Left colon (tissue), 2 donors: Measurements from ENCODE around the gene RAD54L. TPM values are rescaled to one million over a fixed set of nuclear protein-coding genes. Genes with fewer than 3 reads are reported as not detected.
"Not testable (repeated sequence)": the region's sequence is repeated elsewhere in the genome, so short reads cannot be mapped to it uniquely, and the experiment has no call there.

Experiments used
- ATAC-seq: fragments of 200-7000 bp; cut with Tn5 transposase; one replicate; pipeline ENCODE4 v1.9.1; 2020; ENCODE audit warnings: mild to moderate bottlenecking, moderate library complexity
- DNase-seq, 2 donors: peaks; one replicate each; pipeline ENCODE4 v3.0.0-alpha.2; 2020
- intact Hi-C, 2 donors: fragments of 100-400 bp; cut with DNase I in 1 of 2; cut with micrococcal nuclease in 1 of 2; formaldehyde crosslinking; loops; one replicate each; pipeline versions ENCODE4 v1.11.2 to v1.14.0; 2022; cut with DNase I, micrococcal nuclease
- long read RNA-seq: library from polyadenylated mRNA; unstranded; transcript quantifications from one replicate; pipeline ENCODE4 v2.0.0, GENCODE V29; 2021
- total RNA-seq, 2 donors: library from RNA; stranded (reverse); fragmentation: NEBNext Ultra II Directional; extraction: Animal tissue kit (Norgen Biotek cat#: 25700); gene quantifications; one replicate each; pipeline ENCODE4 v1.2.1, GENCODE V29; 2021
- donor health status: DM: no; HTN: no; CAD: no.
- donor health status: DM: yes; HTN: yes; CAD: no.

Gene RAD54L
- total RNA-seq, result 1 to 10 TPM; 2.8 to 7.4 TPM
- long read RNA-seq, partial matches to known transcripts, result 0 of 3 reads
- long read RNA-seq, other reads (novel, unspliced or antisense), result 1 of 3 reads

GRCh38 chr1:46247436-46248121, at the start of gene RAD54L:
Gene RAD54L (plus strand): TSS chr1:46247763. CDS start chr1:46248406, 643 bp downstream.
- peak; percentile 90 for ATAC-seq
- intact Hi-C loops, result no loop called here

GRCh38 chr1:46197964-46198811, 49.4 kb upstream of the RAD54L start, which contains the start of gene POMGNT1:
Gene POMGNT1 (minus strand): TSS chr1:46198434. CDS start chr1:46197821, 613 bp downstream.
- DNase-seq, result peak in 1 of 2 donors; percentile 76
- ATAC-seq, result peak; percentile 71
- intact Hi-C loops, result no loop called here

More at GRCh38 chr1:46247436-46248121, at the start of gene RAD54L:
- DNase-seq, result peak; percentile 98

GRCh38 chr1:46199233-46199749, 48.3 kb upstream of the RAD54L start:
- DNase-seq, result no peak
- ATAC-seq, result no peak
- intact Hi-C loops, result no loop called here

DNA sequence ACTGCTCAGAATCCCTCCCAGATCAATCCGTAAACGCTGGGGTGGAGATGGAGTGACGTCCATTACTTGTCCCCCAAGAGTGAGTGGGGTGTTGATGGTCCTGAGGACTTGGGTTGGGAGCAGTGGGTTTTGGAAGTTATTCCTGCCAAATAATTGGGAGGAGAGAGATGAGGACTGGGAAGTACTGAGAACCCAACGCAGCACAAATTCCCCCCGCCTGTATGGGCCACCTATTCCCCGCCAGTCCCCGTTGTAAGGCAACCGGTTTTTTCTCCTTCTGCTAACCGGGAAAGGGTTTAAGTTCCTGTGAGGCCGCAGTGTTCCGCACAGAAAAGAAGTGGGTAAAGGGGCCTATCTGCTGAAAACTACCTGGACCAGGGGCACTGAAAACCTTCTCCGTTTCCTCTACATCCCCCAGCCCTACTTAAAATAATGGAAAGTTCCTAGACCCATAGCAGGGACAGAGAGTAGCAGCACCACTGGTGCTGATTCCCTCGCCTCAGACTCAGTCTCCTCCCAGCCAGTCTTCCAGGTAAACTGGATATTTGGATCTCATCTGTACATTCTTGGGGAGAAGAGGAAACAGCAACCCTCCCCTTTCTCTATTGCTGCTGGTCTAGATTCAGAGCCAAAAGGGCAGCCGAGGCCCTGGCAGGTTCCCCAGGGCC, 43.7 kb upstream of the RAD54L start:
- ATAC-seq, result no peak
- intact Hi-C loops, result no loop called here
- no peak for DNase-seq

DNA sequence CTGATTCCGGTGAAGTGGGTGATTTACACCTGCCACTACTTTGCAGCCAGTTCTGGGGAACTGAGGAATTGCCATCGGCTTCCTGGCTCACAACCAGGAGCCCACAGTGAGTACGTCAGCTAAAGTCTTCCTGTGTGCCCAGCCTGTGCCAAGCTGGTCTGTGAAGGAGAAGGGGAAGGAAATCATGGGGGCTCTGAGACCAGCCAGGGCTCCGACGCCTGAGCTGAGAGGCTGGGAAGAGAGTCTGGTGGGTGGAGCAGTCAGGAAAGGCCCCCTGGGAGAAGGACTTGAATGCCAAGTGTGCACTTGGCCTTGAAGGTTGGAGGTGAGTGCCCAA, 43.2 kb upstream of the RAD54L start:
- ATAC-seq (no peak), DNase-seq (no peak)
- intact Hi-C loops, result no loop called here

DNA sequence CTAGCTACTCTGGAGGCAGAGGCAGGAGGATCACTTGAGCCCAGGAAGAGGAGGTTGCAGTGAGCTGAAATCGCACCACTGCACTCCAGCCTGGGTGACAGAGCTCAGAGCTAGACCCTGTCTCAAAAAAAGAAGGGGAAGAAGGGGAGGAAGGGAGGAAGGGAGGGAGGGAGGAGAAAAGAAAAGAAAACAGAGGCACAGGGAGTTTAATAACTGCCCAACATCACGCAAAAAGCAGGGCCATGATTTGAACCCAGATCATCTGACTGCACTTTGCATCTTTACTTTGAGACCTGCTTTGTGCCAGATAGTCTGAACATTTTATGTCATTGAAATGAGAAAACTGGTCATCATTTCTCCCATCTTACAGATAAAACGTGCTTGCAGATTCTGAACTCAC, 42.4 kb upstream of the RAD54L start:
- intact Hi-C loops, result no loop called here
- ATAC-seq (no peak), DNase-seq (no peak)

GRCh38 chr1:46205791-46206190, 41.8 kb upstream of the RAD54L start:
- intact Hi-C loops, result no loop called here
- DNase-seq, result no peak
- ATAC-seq, result no peak

DNA sequence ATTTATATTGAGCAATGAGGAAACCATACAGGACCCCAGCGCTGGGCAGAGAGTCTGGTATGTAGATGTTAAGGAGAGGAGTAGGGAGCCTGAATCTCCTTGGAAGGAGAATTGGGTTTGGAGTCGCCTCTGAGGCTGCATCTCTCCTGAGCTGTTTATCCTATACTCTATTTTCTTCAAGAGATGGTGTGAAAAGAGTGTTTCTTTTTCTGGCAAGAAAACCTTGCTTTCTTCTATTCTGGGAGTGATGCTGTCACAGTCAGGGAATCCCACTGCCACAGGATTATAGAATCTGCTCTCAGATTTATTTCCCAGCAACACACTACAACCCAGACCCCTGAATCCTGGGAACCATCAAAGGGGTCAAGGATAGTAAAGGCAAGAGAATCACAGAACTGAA, 41.2 kb upstream of the RAD54L start:
- no peak for ATAC-seq
- DNase-seq, result no peak
- intact Hi-C loops, result no loop called here

- DNase-seq, result no peak
- no peak for ATAC-seq
- intact Hi-C loops, result no loop called here
Measured at GRCh38 chr1:46210561-46210960, 37.0 kb upstream of the RAD54L start.

- intact Hi-C loops, result no loop called here
- DNase-seq (no peak), ATAC-seq (no peak)
Measured at GRCh38 chr1:46211051-46211450, 36.5 kb upstream of the RAD54L start.

DNA sequence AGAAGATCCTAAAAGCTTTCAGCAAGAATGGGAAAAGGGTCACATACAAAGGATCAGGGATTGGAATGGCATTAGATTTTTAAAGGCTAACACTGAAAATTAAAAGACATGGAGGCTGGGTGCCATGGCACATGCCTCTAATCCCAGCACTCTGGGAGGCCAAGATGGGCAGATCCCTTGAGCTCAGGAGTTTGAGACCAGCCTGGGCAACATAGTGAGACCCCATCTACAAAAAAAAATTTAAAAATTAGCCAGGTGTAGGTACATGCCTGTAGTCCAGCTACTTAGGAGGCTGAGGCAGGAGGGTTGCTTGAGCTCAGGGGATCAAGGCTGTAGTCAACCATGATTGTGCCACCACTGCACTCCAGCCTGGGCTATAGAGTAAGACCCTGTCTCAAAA, 32.1 kb upstream of the RAD54L start:
- ATAC-seq (no peak), DNase-seq (no peak)
- intact Hi-C loops, result no loop called here

- DNase-seq (no peak), ATAC-seq (no peak)
- intact Hi-C loops, result no loop called here
Measured at GRCh38 chr1:46218443-46218842, 29.1 kb upstream of the RAD54L start.

DNA sequence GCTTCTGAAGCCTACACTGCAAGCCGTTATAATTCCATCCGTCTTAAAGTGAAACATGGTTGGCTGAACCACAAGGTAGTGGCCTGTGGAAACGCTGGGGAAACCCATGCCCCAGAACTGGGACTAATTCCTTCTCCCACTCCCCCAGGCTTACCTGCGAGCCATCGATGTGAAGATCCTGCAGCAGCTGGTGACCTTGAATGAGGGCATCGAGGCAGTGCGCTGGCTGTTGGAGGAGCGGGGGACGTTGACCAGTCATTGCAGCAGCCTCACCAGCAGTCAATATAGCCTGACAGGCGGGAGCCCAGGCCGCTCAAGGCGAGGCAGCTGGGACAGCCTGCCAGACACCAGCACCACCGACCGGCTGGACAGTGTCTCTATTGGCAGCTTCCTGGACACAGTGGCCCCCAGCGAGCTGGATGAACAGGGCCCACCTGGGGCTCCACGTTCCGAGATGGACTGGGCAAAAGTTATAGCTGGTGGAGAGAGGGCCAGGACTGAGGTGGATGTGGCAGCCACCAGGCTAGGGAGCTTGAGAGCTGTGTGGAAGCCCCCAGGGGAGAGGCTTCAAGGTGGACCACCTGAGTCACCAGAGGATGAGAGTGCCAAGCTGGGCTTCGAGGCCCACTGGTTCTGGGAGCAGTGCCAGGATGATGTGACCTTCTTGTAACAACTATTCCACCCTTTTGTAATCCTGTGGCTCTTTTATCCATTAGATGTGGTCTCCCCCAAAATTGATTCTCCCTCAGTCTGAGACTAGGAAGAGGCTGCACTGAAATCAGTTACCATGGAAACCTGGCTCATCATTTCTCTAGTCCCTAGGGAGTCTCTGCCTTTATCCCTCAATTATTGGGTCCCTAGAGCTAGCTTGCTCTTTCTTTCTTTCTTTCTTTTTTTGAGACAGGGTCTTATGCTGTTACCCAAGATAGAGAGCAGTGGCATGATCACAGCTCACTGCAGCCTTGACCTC, 27.7 kb upstream of the RAD54L start:
- intact Hi-C loops, result loop anchor here in 1 of 2 donors (5.0 kb wide), 1 partner anchor 183 kb away; no protein-coding TSS in a partner anchor
- DNase-seq, result no peak
- no peak for ATAC-seq

DNA sequence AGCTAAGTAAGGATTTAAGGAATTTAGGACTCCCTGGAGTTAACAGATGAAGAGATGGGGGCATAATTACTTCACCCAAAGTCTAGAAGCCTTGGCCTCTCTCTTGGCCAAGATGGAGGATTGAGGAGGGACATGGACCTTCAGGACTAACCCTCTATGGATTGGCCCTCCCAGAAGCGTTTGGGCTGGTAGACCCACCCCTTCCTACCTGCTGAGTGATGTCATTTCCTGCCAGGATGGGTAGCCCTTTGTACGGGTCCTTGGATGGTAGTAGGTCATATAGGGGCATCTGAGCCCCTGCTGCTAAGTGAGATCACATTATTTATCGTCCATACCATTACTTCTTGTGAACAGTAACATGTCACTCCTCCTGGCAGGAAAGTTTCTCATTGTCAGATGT, 26.8 kb upstream of the RAD54L start:
- DNase-seq (no peak), ATAC-seq (no peak)
- intact Hi-C loops, result loop anchor here in 1 of 2 donors (5.0 kb wide), 1 partner anchor 184 kb away; no protein-coding TSS in a partner anchor

- DNase-seq (peak in 1 of 2 donors; percentile 27), ATAC-seq (peak; percentile 13)
- intact Hi-C loops, result loop anchor here in 1 of 2 donors (5.0 kb wide), 1 partner anchor 184 kb away; no protein-coding TSS in a partner anchor
Measured at GRCh38 chr1:46221749-46222148, 25.8 kb upstream of the RAD54L start.

DNA sequence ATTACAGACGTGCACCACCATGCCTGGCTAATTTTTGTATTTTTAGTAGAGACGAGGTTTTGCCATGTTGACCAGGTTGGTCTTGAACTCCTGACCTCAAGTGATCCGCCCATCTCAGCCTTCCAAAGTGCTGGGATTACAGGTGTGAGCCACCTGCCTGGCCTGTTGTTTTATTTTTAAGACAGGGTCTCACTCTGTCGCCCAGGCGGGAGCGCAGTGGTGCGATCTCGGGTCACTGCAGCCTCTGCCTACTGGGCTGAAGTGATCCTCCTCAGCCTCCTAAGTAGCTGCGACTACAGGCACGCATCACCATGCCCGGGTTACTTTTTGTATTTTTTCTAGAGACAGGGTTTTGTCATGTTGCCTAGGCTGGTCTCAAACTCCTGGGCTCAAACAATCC, 24.5 kb upstream of the RAD54L start:
- not testable (repeated sequence) for ATAC-seq, DNase-seq
- intact Hi-C loops, result loop anchor here in 1 of 2 donors (5.0 kb wide), 1 partner anchor 186 kb away; no protein-coding TSS in a partner anchor

DNA sequence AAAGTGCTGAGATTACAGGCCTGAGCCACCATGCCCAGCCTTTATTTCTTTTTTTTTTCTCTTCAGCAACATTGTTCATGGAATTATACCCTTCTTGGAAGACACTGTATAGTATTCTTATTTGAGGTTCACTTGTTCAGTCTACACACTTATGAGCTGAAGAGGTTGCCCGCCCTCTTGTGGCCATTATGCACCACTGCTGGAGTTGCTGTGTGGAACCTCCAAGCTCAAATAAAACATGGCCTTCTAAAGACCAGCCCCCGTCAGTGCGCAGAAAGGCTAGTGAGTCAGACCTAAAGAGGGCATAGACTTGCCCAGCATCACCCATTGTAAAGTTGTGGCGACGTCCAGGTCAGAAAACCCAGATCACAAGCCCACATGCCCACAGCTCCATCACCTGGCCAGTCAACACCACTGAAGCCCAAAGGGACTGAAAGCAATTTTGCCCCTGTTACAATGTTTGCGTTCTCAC, 24.1 kb upstream of the RAD54L start:
- DNase-seq, result peak; percentile 58 to 77
- intact Hi-C loops, result loop anchor here in 1 of 2 donors (5.0 kb wide), 1 partner anchor 186 kb away; no protein-coding TSS in a partner anchor
- ATAC-seq, result peak; percentile 97

DNA sequence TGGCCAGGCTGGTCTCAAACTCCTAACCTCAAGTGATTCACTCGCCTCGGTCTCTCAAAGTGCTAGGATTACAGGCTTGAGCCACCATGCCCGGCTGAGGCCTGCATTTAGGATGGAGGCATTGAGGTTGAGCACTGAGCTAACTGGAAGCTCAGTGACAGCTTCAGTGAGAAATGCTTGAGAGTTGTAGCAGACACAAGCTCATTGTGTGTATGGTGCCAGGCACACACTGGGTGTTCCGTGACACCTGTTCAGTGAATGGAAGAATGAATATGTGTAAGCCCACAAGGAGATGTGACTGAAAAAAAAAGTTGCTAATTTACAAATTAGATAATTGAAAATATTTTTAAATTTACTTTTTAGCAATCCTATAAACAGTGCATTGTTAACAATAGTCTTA, 22.6 kb upstream of the RAD54L start:
- intact Hi-C loops, result loop anchor here in 1 of 2 donors (5.0 kb wide), 1 partner anchor 188 kb away; no protein-coding TSS in a partner anchor
- ATAC-seq (no peak), DNase-seq (no peak)
